ENCODE data around the gene VAMP5.

- TF ChIP-seq SP1 (IDR thresholded peaks at IDR 0.05; ENCODE audit: low read depth, low read length) (no peak), CEBPB (IDR thresholded peaks at IDR 0.05; ENCODE audit: low read depth, low read length) (no peak)
Measured at GRCh38 chr2:85564144-85564563, 20.1 kb upstream of the VAMP5 start.

Data from H1 (cell line).